Retina (tissue), 1 donor: ENCODE results near the gene KCTD16.

ENCODE experiments used
- DNase-seq: peaks from one replicate; pipeline ENCODE4 v3.0.0-alpha.2; 2016

The KCTD16 gene

GRCh38 chr5:144170276-144171024, at the start of gene KCTD16, which contains the start of gene YIPF5:
Gene KCTD16, plus strand, starts transcription at chr5:144170873.
Gene YIPF5, minus strand, starts transcription at chr5:144170659. Its CDS starts 704 bp downstream, at chr5:144169955.
- peak; percentile 97 for DNase-seq

DNA sequence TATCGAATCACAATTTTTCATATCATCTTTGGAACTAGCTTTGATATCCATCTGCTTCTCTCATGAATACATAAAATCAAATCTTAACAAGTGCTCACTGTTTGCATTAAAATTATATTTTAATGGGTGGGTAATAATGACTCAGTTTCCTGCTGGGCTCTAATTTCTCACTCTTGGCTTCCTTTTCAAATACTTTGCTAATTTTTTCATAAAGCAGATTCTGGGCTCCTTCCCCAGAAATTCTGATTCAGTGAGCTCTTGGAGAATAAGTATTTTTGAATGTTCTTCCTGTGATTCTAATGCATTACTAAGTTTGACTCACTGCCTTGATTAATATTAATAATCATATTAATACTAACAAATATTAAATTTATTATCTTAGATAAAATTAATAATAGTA, 49.1 kb upstream of the KCTD16 start:
- no peak for DNase-seq

- no peak for DNase-seq
Measured at GRCh38 chr5:144122081-144122480, 48.6 kb upstream of the KCTD16 start.

DNA sequence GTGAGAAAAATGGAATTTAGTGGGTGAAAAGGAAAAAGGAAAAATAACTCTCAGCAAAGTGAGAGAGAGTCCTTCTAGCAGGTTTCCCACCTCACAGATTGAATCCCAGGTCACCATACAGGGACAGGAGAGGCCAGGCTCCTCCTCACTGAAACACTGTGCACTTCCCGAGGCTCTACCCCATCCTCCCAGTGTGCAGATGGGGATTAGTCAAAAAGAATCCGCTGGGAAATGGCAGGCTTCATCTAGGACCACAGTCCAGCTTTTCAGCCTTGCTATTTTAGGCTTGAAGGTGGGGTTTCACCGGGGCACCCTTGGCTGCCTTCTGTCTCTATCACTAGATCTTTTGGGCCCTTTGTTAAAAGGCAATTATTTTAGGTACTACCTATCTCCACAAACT, 48.0 kb upstream of the KCTD16 start:
- DNase-seq = no peak

- no peak for DNase-seq
Measured at GRCh38 chr5:144125163-144125726, 45.4 kb upstream of the KCTD16 start.

GRCh38 chr5:144126707-144127106, 44.0 kb upstream of the KCTD16 start:
- DNase-seq = no peak

GRCh38 chr5:144128844-144129243, 41.8 kb upstream of the KCTD16 start:
- no peak for DNase-seq

GRCh38 chr5:144130306-144130705, 40.4 kb upstream of the KCTD16 start:
- DNase-seq = no peak

DNA sequence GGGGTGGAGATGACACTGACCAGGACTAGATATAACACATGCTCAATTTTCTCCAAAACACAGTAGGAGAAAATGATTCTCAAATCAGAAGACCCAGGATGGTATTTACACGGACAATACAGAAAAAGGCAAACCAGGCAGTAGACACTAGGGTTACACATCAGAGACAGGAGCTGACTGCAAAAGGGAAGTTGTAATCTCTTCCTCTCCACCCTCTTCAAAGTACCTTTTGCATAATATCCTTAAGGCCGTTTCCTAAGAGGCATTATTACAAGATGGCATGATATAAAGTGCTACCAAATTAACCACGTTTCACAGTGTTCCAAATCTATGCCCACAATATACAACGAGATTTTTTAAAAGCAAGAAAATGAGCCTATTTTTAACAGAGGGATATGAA, 39.4 kb upstream of the KCTD16 start:
- no peak for DNase-seq

DNA sequence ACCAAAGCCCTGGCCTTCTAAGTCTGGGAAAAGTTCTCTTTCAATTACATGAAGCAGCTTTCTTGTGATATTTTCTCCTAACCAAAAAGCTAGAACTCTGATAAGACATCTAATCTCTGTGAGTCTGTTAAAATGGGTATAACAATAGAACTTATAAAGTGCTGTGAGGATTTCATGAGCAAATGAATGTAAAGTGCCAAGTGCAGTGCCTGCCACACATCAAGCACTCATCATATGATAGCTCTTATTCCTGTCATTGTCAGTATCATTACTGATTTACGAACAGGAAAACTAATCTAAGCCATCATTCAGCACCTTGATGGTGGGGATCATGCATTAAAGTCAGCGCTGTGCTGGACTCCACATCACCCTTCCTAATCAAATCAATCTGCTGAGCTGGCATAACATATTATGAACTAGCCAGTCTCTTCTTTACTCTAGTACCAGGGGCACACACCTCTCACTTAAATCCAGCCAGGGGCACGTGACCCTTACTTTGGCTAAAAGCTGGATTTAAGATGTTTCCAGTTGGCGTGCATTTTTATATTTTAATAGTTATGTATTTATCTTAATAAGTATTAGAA, 37.5 kb upstream of the KCTD16 start:
- no peak for DNase-seq

- DNase-seq = no peak
Measured at GRCh38 chr5:144134194-144134826, 36.4 kb upstream of the KCTD16 start.

DNA sequence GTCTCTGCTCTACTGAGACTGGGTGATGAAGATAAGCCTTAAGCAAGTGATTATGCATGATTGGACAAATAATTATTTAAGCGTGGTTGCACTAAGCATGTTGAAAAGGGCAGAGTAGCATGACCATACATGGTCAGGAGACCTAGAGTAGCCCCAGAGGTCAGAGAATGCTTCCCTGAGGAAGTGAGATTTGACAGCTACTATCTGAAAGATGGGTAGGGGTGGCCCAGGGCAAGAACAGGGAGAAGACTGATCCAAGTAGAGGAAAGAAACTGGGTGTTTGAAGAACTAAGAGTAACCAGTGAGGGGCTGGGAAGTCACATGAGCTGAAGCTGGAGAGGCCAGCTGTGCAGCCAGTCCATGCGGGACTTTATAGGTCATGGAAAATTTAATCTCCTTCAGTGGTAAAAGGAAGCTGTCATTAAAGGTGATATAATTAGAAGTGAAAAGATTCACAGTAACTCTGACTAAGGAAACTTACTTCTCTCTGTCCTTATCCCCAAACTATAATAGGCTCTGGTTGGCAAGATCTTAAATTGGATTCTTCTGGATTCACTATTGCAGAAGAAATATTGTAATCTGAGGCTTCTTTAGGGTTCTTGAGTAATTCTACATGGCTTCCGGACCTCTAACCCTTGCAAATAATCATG, 35.4 kb upstream of the KCTD16 start:
- DNase-seq = no peak

GRCh38 chr5:144139586-144139985, 31.1 kb upstream of the KCTD16 start:
- no peak for DNase-seq

DNA sequence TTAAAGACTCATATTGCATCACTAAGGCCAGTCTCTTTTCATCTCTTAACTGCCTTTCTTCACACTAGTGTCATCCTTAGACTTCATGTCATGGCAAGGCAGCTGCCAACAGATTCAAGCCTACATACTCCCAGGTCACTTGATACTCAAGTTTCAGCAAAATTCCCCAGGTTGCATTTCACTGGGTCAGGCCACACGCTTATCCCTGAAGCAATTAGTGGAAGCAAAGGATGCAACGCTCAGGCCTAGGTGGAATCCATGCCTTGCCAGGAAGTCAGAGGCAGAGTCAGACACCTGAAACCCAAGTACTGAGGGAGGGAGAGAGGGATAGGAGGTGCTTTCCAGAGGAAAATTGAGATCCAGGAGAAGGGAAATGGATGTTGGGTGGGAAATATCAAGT, 29.1 kb upstream of the KCTD16 start:
- no peak for DNase-seq

- DNase-seq = peak; percentile 40
Measured at GRCh38 chr5:144142139-144142823, 28.4 kb upstream of the KCTD16 start.

DNA sequence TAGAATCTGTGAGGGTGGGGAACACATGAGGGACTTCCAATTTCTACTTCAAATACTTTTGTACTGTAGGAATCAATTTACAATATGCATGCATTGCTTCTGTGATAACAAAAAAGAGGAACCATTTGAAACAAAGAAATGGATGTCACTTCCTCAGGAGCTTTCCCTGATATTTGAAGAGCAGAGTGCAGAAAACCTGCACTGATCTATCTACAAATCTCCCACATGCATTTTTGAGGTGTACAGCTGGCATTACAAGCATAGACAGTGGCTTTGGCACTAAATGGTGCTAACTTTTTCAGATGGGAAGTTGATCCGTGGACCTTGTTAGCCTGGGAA, 27.9 kb upstream of the KCTD16 start:
- DNase-seq = no peak

DNA sequence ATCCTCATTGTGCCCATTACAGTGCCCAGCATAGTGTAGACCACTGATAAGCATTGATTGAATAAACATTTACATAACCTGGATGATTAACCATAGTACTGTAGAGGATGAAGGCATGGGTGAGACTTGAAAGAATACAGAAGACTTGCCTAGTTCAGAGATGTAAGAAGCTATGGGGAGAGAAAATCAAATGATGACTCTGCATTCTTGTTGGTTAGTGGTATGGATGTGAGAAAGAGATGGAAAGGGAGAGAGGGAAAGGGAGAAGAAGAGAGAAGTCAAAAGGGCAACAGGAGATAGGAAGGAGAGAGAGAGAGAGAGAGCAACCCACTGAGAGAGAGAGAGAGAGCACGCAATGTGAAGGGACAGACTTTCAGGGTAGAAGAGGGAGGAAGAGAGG, 27.0 kb upstream of the KCTD16 start:
- no peak for DNase-seq

DNA sequence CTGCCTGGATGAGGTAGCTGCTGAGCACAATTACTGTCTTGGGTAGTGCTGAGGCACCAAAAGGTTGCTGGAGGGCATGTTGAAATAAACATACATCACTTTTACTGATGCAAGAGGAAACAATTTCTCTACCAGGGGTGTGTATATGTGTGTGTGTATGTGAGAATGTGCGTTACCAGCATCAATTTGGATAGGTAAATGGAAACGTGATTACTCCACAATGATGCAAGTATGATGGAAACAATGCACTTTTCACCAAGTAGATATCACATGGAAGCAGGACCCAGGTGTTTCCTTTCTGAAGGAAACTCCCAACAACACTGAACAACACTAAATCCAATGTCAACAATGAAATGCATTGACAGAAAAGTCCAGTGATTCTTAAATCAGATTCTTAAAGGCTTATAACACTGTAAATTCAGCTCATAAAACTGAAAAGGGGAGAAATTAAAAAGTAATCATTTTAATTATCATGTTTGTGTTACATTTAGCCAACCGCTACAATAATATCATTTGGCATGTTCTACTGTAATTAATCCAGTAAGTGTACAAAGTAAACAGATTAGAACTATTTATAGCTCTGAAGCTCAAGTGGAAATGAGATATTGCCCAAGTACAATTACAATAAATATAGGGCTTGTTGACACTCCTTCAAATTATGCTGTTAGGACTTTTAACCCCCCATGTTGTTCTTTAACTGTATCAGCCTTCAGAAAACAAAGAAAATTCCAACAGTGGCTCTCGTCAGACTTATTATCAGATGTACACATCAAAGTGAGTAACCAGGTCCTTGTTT, 25.5 kb upstream of the KCTD16 start:
- DNase-seq = no peak

- no peak for DNase-seq
Measured at GRCh38 chr5:144151026-144151425, 19.6 kb upstream of the KCTD16 start.

- DNase-seq = no peak
Measured at GRCh38 chr5:144156767-144157171, 13.9 kb upstream of the KCTD16 start.

- DNase-seq = no peak
Measured at GRCh38 chr5:144162686-144163085, 8.0 kb upstream of the KCTD16 start.

GRCh38 chr5:144166696-144167095, 4.0 kb upstream of the KCTD16 start:
- DNase-seq = no peak
